ENCODE data around the gene TSFM. TPM values are rescaled to one million over a fixed set of nuclear protein-coding genes. Genes with fewer than 3 reads are reported as not detected.

TSFM gene
- total and polyA plus RNA-seq, 2 of the 13 experiments (the other 11 are each of a cell fraction or from before 2014, with no cell fraction given): 29.8 to 68.3 TPM

GRCh38 chr12:57769594-57769993, 13.0 kb upstream of the TSFM start:
- intact Hi-C loops (cut with micrococcal nuclease; ENCODE audit: unreplicated experiment): no loop called here
- Histone ChIP-seq H3K79me2 (ENCODE audit: insufficient read depth, low read length) (peaks cover 17% of the 10 kb centered on the region), H3K4me3 (replicated peaks in 1 of 3; ENCODE audit: insufficient read depth in 1 of 3, low read depth in 2 of 3, low read length in 3 of 3) (no peak overlapping the region), H4K20me1 (ENCODE audit: insufficient read depth, low read length) (no peaks in the 10 kb centered on the region), H2AFZ (ENCODE audit: low read length) (no peak overlapping the region), H3K4me2 (ENCODE audit: low read depth, low read length) (no peak overlapping the region), H3K36me3 (replicated peaks in 1 of 2; ENCODE audit: control insufficient read depth in 1 of 2, insufficient read depth in 2 of 2, low read length in 2 of 2) (peaks cover 14 to 18% of the 10 kb centered on the region in 2 experiments), H3K9ac (ENCODE audit: insufficient read depth, low read depth, low read length) (no peak overlapping the region), H3K4me1 (ENCODE audit: insufficient read depth, low read length) (peaks cover 43% of the 10 kb centered on the region), H3K27ac (ENCODE audit: extremely low read length, insufficient read depth, low read length) (no peak overlapping the region), H3K9me3 (ENCODE audit: low read length) (no peaks in the 10 kb centered on the region), H3K27me3 (ENCODE audit: control insufficient read depth in 1 of 2, insufficient read depth in 2 of 2, low read length in 2 of 2) (peaks cover 0 to 6% of the 10 kb centered on the region in 2 experiments; a peak in 2 of 5 replicates)
- ChIA-PET POLR2A (no interaction called here), CTCF (ENCODE audit: low intra/inter-chr PET ratio, low total read pairs) (no interaction called here)
- BruUV-seq (replicated peaks): no TSS peak
- FAIRE-seq (no peak), ATAC-seq (no peak), DNase-seq (ENCODE audit: low spot score) (no peak)
- TF ChIP-seq ZNF282 (IDR thresholded peaks at IDR 0.05; ENCODE audit: partially characterized antibody) (no peak), POLR2A (IDR thresholded peaks at IDR 0.05; ENCODE audit: insufficient read depth in 1 of 2, low read depth in 2 of 2, low read length in 2 of 2) (peak in 1 of 2 experiments; percentile 28; a peak in 1 of 4 replicates)
- in situ Hi-C loops (cut with HindIII; ENCODE audit: extremely low pct_ligation_motif_present, low pct_unique_long_range_greater_than_20kb): no loop called here
- WGBS (ENCODE audit: low lambda C conversion rate): 94% methylated on average over 10 of the region's 11 CpGs

- Histone ChIP-seq H2AFZ (ENCODE audit: low read length) (no peak overlapping the region), H3K4me3 (replicated peaks in 1 of 3; ENCODE audit: insufficient read depth in 1 of 3, low read depth in 2 of 3, low read length in 3 of 3) (peak overlapping the region; percentile 77 to 89 (median 78); a peak in 5 of 6 replicates), H3K79me2 (ENCODE audit: insufficient read depth, low read length) (peaks cover 17% of the 10 kb centered on the region), H3K9me3 (ENCODE audit: low read length) (no peaks in the 10 kb centered on the region), H4K20me1 (ENCODE audit: insufficient read depth, low read length) (no peaks in the 10 kb centered on the region), H3K4me2 (ENCODE audit: low read depth, low read length) (peak overlapping the region; percentile 96), H3K4me1 (ENCODE audit: insufficient read depth, low read length) (peaks cover 32% of the 10 kb centered on the region), H3K27ac (ENCODE audit: extremely low read length, insufficient read depth, low read length) (peak overlapping the region; percentile 97), H3K36me3 (replicated peaks in 1 of 2; ENCODE audit: control insufficient read depth in 1 of 2, insufficient read depth in 2 of 2, low read length in 2 of 2) (peaks cover 16 to 18% of the 10 kb centered on the region in 2 experiments), H3K27me3 (ENCODE audit: control insufficient read depth in 1 of 2, insufficient read depth in 2 of 2, low read length in 2 of 2) (peaks cover 0 to 2% of the 10 kb centered on the region in 2 experiments; a peak in 1 of 5 replicates), H3K9ac (ENCODE audit: insufficient read depth, low read depth, low read length) (peak overlapping the region; percentile 94; the same call in 1 of the 2 replicates)
- DNase-seq (ENCODE audit: low spot score): no peak
- WGBS (ENCODE audit: low lambda C conversion rate): 92% methylated on average over 4 of the region's 4 CpGs
- FAIRE-seq: no peak
- TF ChIP-seq MAFK (conservative IDR thresholded peaks at IDR 0.05 in 1 of 2, IDR thresholded peaks at IDR 0.05 in 1 of 2; ENCODE audit: low read length in 2 of 2) (peak; percentile 76 to 84), MAFF (IDR thresholded peaks at IDR 0.05; ENCODE audit: low read depth, low read length) (peak; percentile 67), ZC3H13 (CRISPR knock-in tag; IDR thresholded peaks at IDR 0.05) (no peak)
- intact Hi-C loops (cut with micrococcal nuclease; ENCODE audit: unreplicated experiment) (loop anchor here (5.0 kb wide), 1 partner anchor 72 kb away; no protein-coding TSS in a partner anchor), in situ Hi-C loops (cut with HindIII; ENCODE audit: extremely low pct_ligation_motif_present, low pct_unique_long_range_greater_than_20kb) (no loop called here)
- ChIA-PET CTCF (ENCODE audit: low intra/inter-chr PET ratio, low total read pairs) (no interaction called here), POLR2A (interaction anchor here (0.6 kb wide), 1 partner anchor 61 kb away, joined by 3 read pairs; no protein-coding TSS in a partner anchor)
- no peak for ATAC-seq
- BruUV-seq (replicated peaks): no TSS peak
Observed at GRCh38 chr12:57770734-57771133, 11.9 kb upstream of the TSFM start.
